DND-41 (cell line): ENCODE data around the gene PHC2.

ENCODE experiments used
- CTCF ChIP-seq: IDR thresholded peaks from 2 replicates; pipeline ENCODE4 v1.5.1; 2012; ENCODE audit warnings: borderline replicate concordance, low read length, moderate library complexity, mild to moderate bottlenecking; ENCODE audit not compliant: poor library complexity, severe bottlenecking; ENCODE audit errors: extremely low read depth
- EZH2 ChIP-seq: IDR thresholded peaks from 3 replicates; pipeline ENCODE4 v1.6.1; 2012; ENCODE audit warnings: borderline replicate concordance, low read depth, mild to moderate bottlenecking, moderate library complexity, low read length, inconsistent platforms; ENCODE audit not compliant: severe bottlenecking

- TF ChIP-seq EZH2 (no peak), CTCF (no peak)
Measured at GRCh38 chr1:33393524-33393923, 37.4 kb downstream of the PHC2 start.
